H1 (cell line): ENCODE measurements around the gene IDH3A. TPM values are rescaled to one million over a fixed set of nuclear protein-coding genes. Genes with fewer than 3 reads are reported as not detected.

Source experiments
- CTCF ChIA-PET: fragments of 300-600 bp; sonication (Branson Sonifier 250); formaldehyde crosslinking; loops from one replicate; lab custom pipeline; 2021; ENCODE audit not compliant: partially characterized antibody; lab: Charles Lee
- POLR2A ChIA-PET: fragments of 300-600 bp; sonication (Branson Sonifier 250); formaldehyde crosslinking; loops from one replicate; lab custom pipeline; 2021; ENCODE audit warnings: inconsistent platforms; ENCODE audit not compliant: partially characterized antibody; lab: Charles Lee
- DNase-seq, 2 experiments: peaks; one replicate each; pipeline versions ENCODE4 v3.0.0 to v3.0.0-alpha.2; 2010 to 2022; ENCODE audit warnings: low spot score in 2 of 2, low read depth in 1 of 2, mixed read lengths in 1 of 2
- FAIRE-seq: peaks from 2 replicates; lab custom pipeline; 2011; peaks lifted over from hg19 to GRCh38; lab: Jason Lieb, UNC
- H2AFZ ChIP-seq: 2 replicates; pipeline ENCODE4 v1.8.1; 2012; ENCODE audit warnings: low read length, inconsistent platforms
- H2AK5ac ChIP-seq: 2 replicates; pipeline ENCODE4 v1.6.1; 2013; ENCODE audit warnings: low read depth, low read length
- H2BK120ac ChIP-seq: replicated peaks from 2 replicates; pipeline ENCODE3; 2013; ENCODE audit warnings: low read depth, low read length, inconsistent platforms
- H2BK12ac ChIP-seq: 2 replicates; pipeline ENCODE4 v1.6.1; 2013; ENCODE audit warnings: low read depth, low read length
- H2BK15ac ChIP-seq: 2 replicates; pipeline ENCODE4 v1.6.1; 2013; ENCODE audit warnings: low read length
- H2BK20ac ChIP-seq: 2 replicates; pipeline ENCODE4 v1.6.1; 2013; ENCODE audit warnings: low read length
- H2BK5ac ChIP-seq: 2 replicates; pipeline ENCODE4 v1.6.1; 2013; ENCODE audit warnings: low read depth, low read length
- H3K14ac ChIP-seq: 2 replicates; pipeline ENCODE4 v1.6.1; 2013; ENCODE audit warnings: inconsistent platforms; ENCODE audit not compliant: insufficient read length
- H3K18ac ChIP-seq: 2 replicates; pipeline ENCODE4 v1.6.1; 2013; ENCODE audit warnings: low read length; ENCODE audit errors: extremely low read depth
- H3K23ac ChIP-seq: 2 replicates; pipeline ENCODE4 v1.6.1; 2013; ENCODE audit warnings: inconsistent platforms; ENCODE audit not compliant: insufficient read length
- H3K23me2 ChIP-seq: 2 replicates; pipeline ENCODE4 v1.6.1; 2013; ENCODE audit warnings: low read depth, low read length
- H3K27ac ChIP-seq: 2 replicates; pipeline ENCODE4 v1.6.1; 2011; ENCODE audit warnings: low read depth, low read length, inconsistent platforms
- H3K27me3 ChIP-seq, 4 experiments: replicated peaks in 1 of 4; 1 replicate in 1 of 4; 2 replicates in 3 of 4; pipeline versions ENCODE4 v1.6.1 to v1.8.1; 2011 to 2013; ENCODE audit warnings: low read length in 3 of 4, mild to moderate bottlenecking in 3 of 4, inconsistent platforms in 2 of 4, mixed read lengths in 2 of 4, moderate library complexity in 1 of 4; ENCODE audit not compliant: control insufficient read depth in 3 of 4, insufficient read depth in 3 of 4; ENCODE audit errors: extremely low read depth in 1 of 4
- H3K36me3 ChIP-seq, 4 experiments: 2 replicates each; pipeline versions ENCODE4 v1.6.1 to v1.8.1; 2011 to 2013; ENCODE audit warnings: mild to moderate bottlenecking in 4 of 4, low read length in 3 of 4, moderate library complexity in 2 of 4, control low read depth in 1 of 4, inconsistent platforms in 1 of 4; ENCODE audit not compliant: insufficient read depth in 4 of 4, control insufficient read depth in 2 of 4
- H3K4ac ChIP-seq: replicated peaks from 2 replicates; pipeline ENCODE3; 2013; ENCODE audit warnings: low read length, low read depth, mixed read lengths, inconsistent platforms; ENCODE audit not compliant: insufficient read length
- H3K4me1 ChIP-seq, 4 experiments: replicated peaks in 1 of 4; 1 replicate in 1 of 4; 2 replicates in 3 of 4; pipeline versions ENCODE4 v1.6.1 to v1.8.1; 2011 to 2013; ENCODE audit warnings: low read length in 3 of 4, inconsistent platforms in 2 of 4, mixed read lengths in 1 of 4; ENCODE audit not compliant: insufficient read depth in 4 of 4, control insufficient read depth in 3 of 4
- H3K4me2 ChIP-seq, 2 experiments: 2 replicates each; pipeline versions ENCODE4 v1.6.1 to v1.8.1; 2011 to 2013; ENCODE audit warnings: low read depth in 2 of 2, low read length in 2 of 2, control low read depth in 1 of 2, inconsistent platforms in 1 of 2, mild to moderate bottlenecking in 1 of 2; ENCODE audit not compliant: insufficient read depth in 1 of 2
- H3K4me3 ChIP-seq, 4 experiments: fragments of 200-600, 300-600 bp in 1 of 4; sonication (generic), shearing (Covaris generic), sonication (Bioruptor Twin) in 1 of 4; 2 replicates each; pipeline versions ENCODE4 v1.5.1 to v1.8.1; 2011 to 2016; ENCODE audit warnings: low read length in 4 of 4, low read depth in 3 of 4, control low read depth in 2 of 4, inconsistent platforms in 2 of 4, mild to moderate bottlenecking in 2 of 4, mixed read lengths in 1 of 4, moderate library complexity in 1 of 4; ENCODE audit not compliant: insufficient read depth in 2 of 4; ENCODE audit errors: extremely low read depth in 1 of 4
- H3K56ac ChIP-seq: replicated peaks from 2 replicates; pipeline ENCODE3; 2013; ENCODE audit warnings: low read depth, mild to moderate bottlenecking, mixed read lengths, low read length, inconsistent platforms; ENCODE audit not compliant: insufficient read length
- H3K79me1 ChIP-seq: 2 replicates; pipeline ENCODE4 v1.6.1; 2013; ENCODE audit warnings: low read depth, low read length, control low read depth
- H3K79me2 ChIP-seq, 2 experiments: 2 replicates each; pipeline versions ENCODE4 v1.6.1 to v1.8.1; 2012 to 2013; ENCODE audit warnings: low read length in 2 of 2, mild to moderate bottlenecking in 2 of 2, inconsistent platforms in 1 of 2; ENCODE audit not compliant: insufficient read depth in 2 of 2, control insufficient read depth in 1 of 2
- H3K9ac ChIP-seq, 4 experiments: replicated peaks in 1 of 4; 1 replicate in 1 of 4; 2 replicates in 3 of 4; pipeline versions ENCODE4 v1.6.1 to v1.8.1; 2011 to 2013; ENCODE audit warnings: low read depth in 3 of 4, low read length in 3 of 4, control low read depth in 2 of 4, mild to moderate bottlenecking in 2 of 4, moderate library complexity in 2 of 4, inconsistent platforms in 1 of 4; ENCODE audit errors: extremely low read depth in 1 of 4
- H3K9me3 ChIP-seq, 2 experiments: 2 replicates each; pipeline versions ENCODE4 v1.6.1 to v1.8.1; 2012 to 2013; ENCODE audit warnings: mild to moderate bottlenecking in 2 of 2, moderate library complexity in 2 of 2, control low read depth in 1 of 2, inconsistent platforms in 1 of 2, low read depth in 1 of 2, low read length in 1 of 2, mixed read lengths in 1 of 2; ENCODE audit not compliant: insufficient read depth in 2 of 2
- H4K20me1 ChIP-seq, 2 experiments: replicated peaks in 1 of 2; 2 replicates each; pipeline versions ENCODE3 to v1.8.1; 2011 to 2013; ENCODE audit warnings: inconsistent platforms in 2 of 2, low read length in 2 of 2, mild to moderate bottlenecking in 1 of 2; ENCODE audit not compliant: insufficient read depth in 2 of 2, control insufficient read depth in 1 of 2
- H4K5ac ChIP-seq: 2 replicates; pipeline ENCODE4 v1.6.1; 2013; ENCODE audit warnings: low read length, low read depth, mixed read lengths, inconsistent platforms; ENCODE audit not compliant: insufficient read length
- H4K8ac ChIP-seq: 2 replicates; pipeline ENCODE4 v1.8.0; 2013; ENCODE audit warnings: mild to moderate bottlenecking, moderate library complexity, low read length, inconsistent platforms; ENCODE audit not compliant: insufficient read depth; ENCODE audit errors: extremely low read depth
- H4K91ac ChIP-seq: replicated peaks from 2 replicates; pipeline ENCODE3; 2013; ENCODE audit warnings: low read length, mixed read lengths, inconsistent platforms; ENCODE audit not compliant: insufficient read length
- CHD1 ChIP-seq: IDR thresholded peaks from 2 replicates; pipeline ENCODE4 v1.6.1; 2012; ENCODE audit warnings: low read depth, low read length, improper control_type of control experiment
- CREB1 ChIP-seq: IDR thresholded peaks from 2 replicates; pipeline ENCODE4 v1.6.1; 2012; ENCODE audit warnings: inconsistent platforms
- CTBP2 ChIP-seq: IDR thresholded peaks from 2 replicates; pipeline ENCODE4 v1.7.0; 2011; ENCODE audit warnings: borderline replicate concordance, mild to moderate bottlenecking, moderate library complexity, mixed read lengths, low read length; ENCODE audit not compliant: insufficient read depth, insufficient read length
- E2F6 ChIP-seq: IDR thresholded peaks from 2 replicates; pipeline ENCODE4 v1.6.1; 2012; ENCODE audit warnings: inconsistent platforms
- FOSL1 ChIP-seq: IDR thresholded peaks from 2 replicates; pipeline ENCODE4 v1.6.1; 2011; ENCODE audit warnings: mild to moderate bottlenecking, low read depth, low read length, moderate library complexity; ENCODE audit not compliant: insufficient read depth
- GTF2F1 ChIP-seq: IDR thresholded peaks from 2 replicates; pipeline ENCODE4 v1.6.1; 2012; ENCODE audit warnings: low read depth, low read length, improper control_type of control experiment, borderline replicate concordance
- KDM1A ChIP-seq: fragments of 200-600, 300-600 bp; sonication (generic); IDR thresholded peaks from 2 replicates; pipeline ENCODE4 v1.7.1; 2016; ENCODE audit warnings: mild to moderate bottlenecking, low read length, borderline replicate concordance
- NRF1 ChIP-seq: IDR thresholded peaks from 2 replicates; pipeline ENCODE4 v1.6.1; 2011; ENCODE audit warnings: mild to moderate bottlenecking, low read depth, low read length, improper control_type of control experiment
- RXRA ChIP-seq: IDR thresholded peaks from 2 replicates; pipeline ENCODE4 v1.6.1; 2011; ENCODE audit warnings: low read depth, mild to moderate bottlenecking, low read length, moderate library complexity; ENCODE audit not compliant: insufficient read depth
- SAP30 ChIP-seq: fragments of 300-600 bp; sonication (generic); IDR thresholded peaks from 2 replicates; pipeline ENCODE4 v1.7.1; 2012; ENCODE audit warnings: low read length, moderate library complexity, mild to moderate bottlenecking, inconsistent platforms; ENCODE audit not compliant: insufficient read depth, insufficient replicate concordance
- SIX5 ChIP-seq: IDR thresholded peaks from 2 replicates; pipeline ENCODE4 v1.6.1; 2011; ENCODE audit warnings: mild to moderate bottlenecking, low read depth, low read length
- TBP ChIP-seq: IDR thresholded peaks from 2 replicates; pipeline ENCODE4 v1.6.1; 2011; ENCODE audit warnings: low read depth, low read length, improper control_type of control experiment
- ZNF274 ChIP-seq: IDR thresholded peaks from 2 replicates; pipeline ENCODE4 v1.7.0; 2012; ENCODE audit warnings: low read length, borderline replicate concordance; ENCODE audit errors: extremely low read depth
- WGBS, 2 experiments: shearing (Covaris generic) in 1 of 2; methylation state at CpG; one replicate each; pipeline versions ENCODE4 v1.1.6 to v1.1.7; 2013 to 2015; ENCODE audit warnings: low lambda C conversion rate in 2 of 2, mixed read lengths in 2 of 2, inconsistent platforms in 1 of 2, low coverage in 1 of 2, missing lambda C conversion rate in 1 of 2; ENCODE audit not compliant: insufficient replicate concordance in 2 of 2, insufficient coverage in 1 of 2, insufficient read length in 1 of 2; ENCODE audit errors: extremely low coverage in 1 of 2, missing lambda C conversion rate in 1 of 2; 5-methylcytosine and 5-hydroxymethylcytosine counted together
- polyA plus RNA-seq, 7 experiments: library from polyadenylated mRNA; depleted of rRNA in 3 of 7; stranded (reverse) in 5 of 7; unstranded in 2 of 7; fragments of >200 nt in 5 of 7; fragments of 200-250 nt in 2 of 7; gene quantifications; 1 replicate in 5 of 7; 2 replicates in 1 of 7; 4 replicates in 1 of 7; pipeline versions ENCODE4 v1.2.1 to v1.2.3, GENCODE V29; 2011 to 2013; ENCODE audit warnings: missing spikeins in 2 of 7, mixed read lengths in 2 of 7
- total RNA-seq: library from RNA; stranded (reverse); fragmentation: NEBNext Ultra II Directional; extraction: Animal tissue kit (Norgen Biotek cat#: 25700); gene quantifications from 2 replicates; pipeline ENCODE4 v1.2.1, GENCODE V29; 2021
- TF ChIP-seq, protein P1 (sequence below): IDR thresholded peaks from 2 replicates; pipeline ENCODE4 v1.6.1; 2012; ENCODE audit warnings: inconsistent platforms

IDH3A gene
- total and polyA plus RNA-seq, 2 of the 8 experiments (the other 6 are each of a cell fraction or from before 2014, with no cell fraction given), result 23.4 to 36.8 TPM

DNA sequence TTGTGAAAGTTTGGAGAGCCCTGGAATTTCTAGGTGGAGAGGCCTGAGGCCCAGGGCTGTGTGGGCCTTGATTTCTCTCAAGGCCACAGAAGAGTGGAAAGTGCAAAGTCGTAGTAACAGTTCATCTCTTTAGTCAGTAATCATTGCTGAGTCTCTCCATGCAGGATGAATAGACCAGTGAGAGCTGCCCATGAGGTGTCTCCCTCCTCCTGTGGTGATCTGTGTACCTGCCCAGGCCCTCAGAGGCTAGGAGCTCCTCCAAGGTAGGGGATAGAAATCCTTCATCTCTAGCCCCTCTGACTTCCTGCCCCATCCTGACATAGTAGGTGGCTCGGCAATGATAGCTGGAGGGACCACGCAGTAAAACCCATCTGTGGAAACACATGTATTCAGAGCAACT, 6.8 kb upstream of the IDH3A start:
- H3K9me3 ChIP-seq, result no peaks in the 10 kb centered on the region
- no peak overlapping the region for H4K91ac ChIP-seq
- no peak overlapping the region for H3K23ac ChIP-seq
- 88% methylated on average over 3 of the region's 3 CpGs; no CpG with 5 or more reads in 1 of the 2 experiments for WGBS, 2 experiments
- H3K79me2 ChIP-seq, result no peaks in the 10 kb centered on the region
- FAIRE-seq (no peak), DNase-seq (no peak)
- no peak overlapping the region for H2BK120ac ChIP-seq
- no peak overlapping the region for H4K8ac ChIP-seq
- H2BK12ac ChIP-seq, result no peak overlapping the region
- H3K27me3 ChIP-seq, result no peaks in the 10 kb centered on the region
- H2AK5ac ChIP-seq, result no peak overlapping the region
- no peak overlapping the region for H4K5ac ChIP-seq
- H3K18ac ChIP-seq, result no peak overlapping the region
- no peaks in the 10 kb centered on the region for H3K36me3 ChIP-seq
- no peak overlapping the region for H3K14ac ChIP-seq
- no peaks in the 10 kb centered on the region for H3K4me1 ChIP-seq
- H3K4me3 ChIP-seq, result no peak overlapping the region
- no peak overlapping the region for H3K4me2 ChIP-seq
- H3K27ac ChIP-seq, result no peak overlapping the region
- no peak overlapping the region for H2BK15ac ChIP-seq
- H3K23me2 ChIP-seq, result no peaks in the 10 kb centered on the region
- H3K79me1 ChIP-seq, result no peaks in the 10 kb centered on the region
- no peak overlapping the region for H3K9ac ChIP-seq
- H4K20me1 ChIP-seq, result no peaks in the 10 kb centered on the region
- H2AFZ ChIP-seq, result no peak overlapping the region
- H3K4ac ChIP-seq, result no peak overlapping the region
- ChIA-PET POLR2A (no interaction called here), CTCF (interaction anchor here (1.5 to 2.6 kb wide), 2 partner anchors 53 to 176 kb away, joined by 3 to 7 read pairs; no protein-coding TSS in a partner anchor)
- H3K56ac ChIP-seq, result no peak overlapping the region
- no peak overlapping the region for H2BK20ac ChIP-seq
- H2BK5ac ChIP-seq, result no peak overlapping the region
- no peak for TF ChIP-seq SIX5
- TF ChIP-seq GTF2F1, result no peak
- no peak for TF ChIP-seq KDM1A
- no peak for TF ChIP-seq E2F6
- no peak for TF ChIP-seq FOSL1
- TF ChIP-seq NRF1, result no peak
- TF ChIP-seq, protein P1, sequence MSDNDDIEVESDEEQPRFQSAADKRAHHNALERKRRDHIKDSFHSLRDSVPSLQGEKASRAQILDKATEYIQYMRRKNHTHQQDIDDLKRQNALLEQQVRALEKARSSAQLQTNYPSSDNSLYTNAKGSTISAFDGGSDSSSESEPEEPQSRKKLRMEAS, result no peak
- no peak for TF ChIP-seq ZNF274
- TF ChIP-seq CHD1, result no peak
- no peak for TF ChIP-seq SAP30
- TF ChIP-seq TBP, result no peak
- TF ChIP-seq RXRA, result no peak
- no peak for TF ChIP-seq CTBP2
- no peak for TF ChIP-seq CREB1
